ENCODE data around the gene ATP8A2. TPM values are rescaled to one million over a fixed set of nuclear protein-coding genes. Genes with fewer than 3 reads are reported as not detected.

ATP8A2 gene
- total and polyA plus RNA-seq, 2 of the 4 experiments (the other 2 are of a cell fraction): 0.02 to 0.18 TPM

- no peak overlapping the region for H3K4me3 ChIP-seq (ENCODE audit: insufficient read depth, low read depth, low read length)
- ATAC-seq (ENCODE audit: low read depth): no peak
- H3K36me3 ChIP-seq (ENCODE audit: control insufficient read depth, insufficient read depth, low read length): no peaks in the 10 kb centered on the region
- no peaks in the 10 kb centered on the region for H3K9me1 ChIP-seq (ENCODE audit: insufficient read depth, low read length)
- H3K4ac ChIP-seq (ENCODE audit: low read depth, low read length): no peak overlapping the region
- WGBS, 2 experiments (ENCODE audit: extremely low coverage in 2 of 2, insufficient read length in 1 of 2): 69% methylated on average over 2 of the region's 11 CpGs; no CpG with 5 or more reads in 1 of the 2 experiments
- H3K4me1 ChIP-seq (ENCODE audit: control insufficient read depth, insufficient read depth, low read length): no peaks in the 10 kb centered on the region
- H3K4me2 ChIP-seq (ENCODE audit: low read depth, low read length): no peak overlapping the region
- in situ Hi-C loops (cut with MboI; ENCODE audit: low sequenced_read_pairs): no loop called here
- no peak overlapping the region for H2BK120ac ChIP-seq (ENCODE audit: low read depth, low read length)
- intact Hi-C loops (cut with micrococcal nuclease): no loop called here
- no peak overlapping the region for H3K23ac ChIP-seq (ENCODE audit: low read depth, low read length)
- no peak overlapping the region for H3K9ac ChIP-seq (ENCODE audit: low read depth, low read length)
- H4K5ac ChIP-seq (ENCODE audit: low read depth, low read length): no peak overlapping the region
- no peak overlapping the region for H3K14ac ChIP-seq (replicated peaks; ENCODE audit: low read depth, low read length)
- no peak overlapping the region for H3K27ac ChIP-seq (ENCODE audit: insufficient read depth, low read length)
- DNase-seq: no peak
- H2BK15ac ChIP-seq (ENCODE audit: low read depth, low read length): no peak overlapping the region
- no peaks in the 10 kb centered on the region for H3K27me3 ChIP-seq (ENCODE audit: control insufficient read depth, insufficient read depth, low read length)
- no peak for TF ChIP-seq MXI1 (IDR thresholded peaks at IDR 0.05; ENCODE audit: borderline replicate concordance, low read depth, low read length)
- TF ChIP-seq RAD21 (IDR thresholded peaks at IDR 0.05; ENCODE audit: low read length): no peak
- POLR2A ChIA-PET (ENCODE audit: unreplicated experiment): no interaction called here
- no peak overlapping the region for H2AK5ac ChIP-seq (ENCODE audit: low read depth, low read length)
- H2BK5ac ChIP-seq (ENCODE audit: low read depth, low read length, poor library complexity, severe bottlenecking): no peak overlapping the region
- H2AK9ac ChIP-seq (replicated peaks; ENCODE audit: low read depth, low read length, poor library complexity): no peak overlapping the region
- H4K91ac ChIP-seq (ENCODE audit: insufficient read depth, low read depth, low read length): no peak overlapping the region
- H3K18ac ChIP-seq (ENCODE audit: low read depth, low read length): no peak overlapping the region
- no peaks in the 10 kb centered on the region for H4K20me1 ChIP-seq (ENCODE audit: insufficient read depth, low read length)
- CTCF ChIA-PET: interaction anchor here (1.0 kb wide), 1 partner anchor 273 kb away, joined by 3 read pairs; no protein-coding TSS in a partner anchor
- no peak overlapping the region for H2AFZ ChIP-seq (replicated peaks; ENCODE audit: low read length, poor library complexity)
- H3K9me3 ChIP-seq (ENCODE audit: control insufficient read depth, insufficient read depth, low read length): peaks cover 2% of the 10 kb centered on the region
- dilution Hi-C loops (cut with HindIII; ENCODE audit: low sequenced_read_pairs, unreplicated experiment): no loop called here
- H4K8ac ChIP-seq (ENCODE audit: low read depth in 2 of 2, low read length in 2 of 2): no peak overlapping the region
- no peaks in the 10 kb centered on the region for H3K79me1 ChIP-seq (ENCODE audit: low read depth in 1 of 2, low read length in 2 of 2)
- H3K56ac ChIP-seq (ENCODE audit: extremely low read depth, insufficient read depth, low read length): no peak overlapping the region
- H2BK20ac ChIP-seq (ENCODE audit: low read depth, low read length): no peak overlapping the region
- no TSS peak for BruUV-seq (replicated peaks)
Measured at GRCh38 chr13:25847635-25848626, 476.2 kb downstream of the ATP8A2 start.
